ENCODE measurements around the gene MAP6. TPM values are rescaled to one million over a fixed set of nuclear protein-coding genes. Genes with fewer than 3 reads are reported as not detected.

Gene MAP6
- polyA plus RNA-seq, 1 donor (not counting 4 experiments of a cell fraction or from before 2014, with no cell fraction given): 1.7 TPM

DNA sequence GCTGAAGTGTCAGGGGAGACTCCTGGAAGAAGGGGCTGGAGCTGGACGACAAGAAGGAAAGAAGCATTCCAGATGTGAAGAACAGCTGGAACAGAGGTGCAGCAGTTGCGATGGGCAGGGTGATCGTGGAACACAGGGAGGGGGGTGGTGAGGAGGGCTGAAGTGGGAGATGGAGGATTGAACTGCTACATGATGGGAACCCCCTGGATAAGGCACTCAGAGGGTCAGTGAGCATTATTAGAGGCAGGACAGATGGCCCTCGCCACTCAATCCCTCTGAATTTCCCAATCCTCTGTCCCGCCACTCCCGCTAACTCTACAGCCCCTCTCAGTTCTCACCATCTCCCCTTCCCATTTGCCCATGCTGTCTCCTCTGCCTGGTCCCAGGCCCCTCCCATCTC lies 92.8 kb downstream of the MAP6 start:
- TF ChIP-seq, protein P1, sequence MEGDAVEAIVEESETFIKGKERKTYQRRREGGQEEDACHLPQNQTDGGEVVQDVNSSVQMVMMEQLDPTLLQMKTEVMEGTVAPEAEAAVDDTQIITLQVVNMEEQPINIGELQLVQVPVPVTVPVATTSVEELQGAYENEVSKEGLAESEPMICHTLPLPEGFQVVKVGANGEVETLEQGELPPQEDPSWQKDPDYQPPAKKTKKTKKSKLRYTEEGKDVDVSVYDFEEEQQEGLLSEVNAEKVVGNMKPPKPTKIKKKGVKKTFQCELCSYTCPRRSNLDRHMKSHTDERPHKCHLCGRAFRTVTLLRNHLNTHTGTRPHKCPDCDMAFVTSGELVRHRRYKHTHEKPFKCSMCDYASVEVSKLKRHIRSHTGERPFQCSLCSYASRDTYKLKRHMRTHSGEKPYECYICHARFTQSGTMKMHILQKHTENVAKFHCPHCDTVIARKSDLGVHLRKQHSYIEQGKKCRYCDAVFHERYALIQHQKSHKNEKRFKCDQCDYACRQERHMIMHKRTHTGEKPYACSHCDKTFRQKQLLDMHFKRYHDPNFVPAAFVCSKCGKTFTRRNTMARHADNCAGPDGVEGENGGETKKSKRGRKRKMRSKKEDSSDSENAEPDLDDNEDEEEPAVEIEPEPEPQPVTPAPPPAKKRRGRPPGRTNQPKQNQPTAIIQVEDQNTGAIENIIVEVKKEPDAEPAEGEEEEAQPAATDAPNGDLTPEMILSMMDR (optimal IDR thresholded peaks at IDR 0.05 in 1 of 3, IDR thresholded peaks at IDR 0.05 in 1 of 3, conservative IDR thresholded peaks at IDR 0.05 in 1 of 3; ENCODE audit: extremely low read depth in 1 of 3, insufficient read depth in 2 of 3, low read length in 3 of 3): no peak
- TF ChIP-seq EZH2 (IDR thresholded peaks at IDR 0.05; ENCODE audit: low read length): no peak
- H3K9me3 ChIP-seq (ENCODE audit: control insufficient read depth, low read depth, low read length): no peaks in the 10 kb centered on the region
- H2AFZ ChIP-seq (ENCODE audit: control insufficient read depth, low read length): no peak overlapping the region
- dilution Hi-C loops (cut with MboI; ENCODE audit: extremely low pct_ligation_motif_present, low sequenced_read_pairs): no loop called here
- no peak for FAIRE-seq
- H3K9ac ChIP-seq (ENCODE audit: control insufficient read depth, extremely low read depth, insufficient read depth, low read length): no peak overlapping the region
- H3K27ac ChIP-seq (ENCODE audit: control insufficient read depth, insufficient read depth, low read length): no peak overlapping the region
- peaks cover 2% of the 10 kb centered on the region for H3K4me1 ChIP-seq (ENCODE audit: control insufficient read depth, extremely low read depth, insufficient read depth, low read length)
- no peak overlapping the region for H3K4me3 ChIP-seq (ENCODE audit: control insufficient read depth in 2 of 3, extremely low read depth in 1 of 3, insufficient read depth in 2 of 3, low read depth in 1 of 3, low read length in 3 of 3)
- no peaks in the 10 kb centered on the region for H3K79me2 ChIP-seq (ENCODE audit: control insufficient read depth, insufficient read depth, low read length)
- no peak overlapping the region for H3K4me2 ChIP-seq (ENCODE audit: control insufficient read depth, extremely low read depth, insufficient read depth, low read depth, low read length)
- H3K9me1 ChIP-seq (ENCODE audit: control insufficient read depth, extremely low read depth, insufficient read depth, low read length): no peaks in the 10 kb centered on the region
- DNase-seq (ENCODE audit: low read depth, low spot score): no peak
- H3K27me3 ChIP-seq (ENCODE audit: control insufficient read depth, extremely low read depth, insufficient read depth, low read length): no peaks in the 10 kb centered on the region
- peaks cover 20 to 25% of the 10 kb centered on the region in 2 experiments for H3K36me3 ChIP-seq (ENCODE audit: control insufficient read depth in 2 of 2, extremely low read depth in 1 of 2, insufficient read depth in 2 of 2, low read length in 2 of 2)
- H4K20me1 ChIP-seq (ENCODE audit: control insufficient read depth, extremely low read depth, insufficient read depth, low read length): no peaks in the 10 kb centered on the region

DNA sequence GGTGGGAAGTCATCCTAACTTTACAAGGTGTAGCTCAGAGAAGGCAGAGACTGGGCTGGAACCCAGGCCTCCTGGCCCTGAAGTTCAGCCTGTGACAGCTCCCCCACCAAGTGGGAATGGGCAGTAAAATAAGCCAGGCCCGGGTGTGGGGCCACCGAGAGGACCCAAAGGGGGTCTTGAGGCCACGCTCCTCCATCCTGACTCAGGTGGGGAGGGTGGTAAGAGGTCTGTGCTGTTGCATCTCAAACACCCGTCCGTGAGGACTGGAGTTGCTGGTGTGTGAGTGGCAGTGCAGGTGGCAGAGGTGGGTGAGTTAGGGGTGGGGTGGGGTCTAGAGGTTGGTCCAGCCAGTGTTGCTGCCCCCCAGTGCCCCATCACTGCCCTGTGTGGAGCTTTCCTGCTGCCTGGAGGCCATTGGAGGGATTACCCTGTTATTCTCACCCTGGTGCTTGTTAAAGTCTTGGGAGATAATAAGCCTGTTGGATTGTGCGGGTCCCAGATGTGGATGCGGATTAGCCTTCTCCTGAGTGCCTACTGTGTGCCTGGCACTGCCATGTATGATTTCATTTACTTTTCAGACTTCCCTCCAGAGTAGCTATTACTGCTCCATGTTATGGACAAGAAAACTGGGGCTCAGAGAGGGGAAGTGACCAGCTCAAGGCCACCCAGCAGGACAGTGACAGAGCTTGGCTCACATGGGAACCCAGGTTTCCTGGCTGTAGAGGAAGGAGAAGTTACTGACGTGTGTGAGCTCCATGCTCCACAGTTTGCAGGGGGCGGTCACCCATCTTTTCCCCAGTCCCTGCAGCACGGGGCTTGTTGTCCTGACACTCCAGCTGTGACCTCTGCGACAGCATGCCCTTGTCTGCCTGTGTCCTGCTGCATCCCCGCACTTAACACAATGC lies 93.9 kb downstream of the MAP6 start:
- H3K9ac ChIP-seq (ENCODE audit: control insufficient read depth, extremely low read depth, insufficient read depth, low read length): no peak overlapping the region
- H3K9me3 ChIP-seq (ENCODE audit: control insufficient read depth, low read depth, low read length): no peaks in the 10 kb centered on the region
- H3K4me2 ChIP-seq (ENCODE audit: control insufficient read depth, extremely low read depth, insufficient read depth, low read depth, low read length): no peak overlapping the region
- no peaks in the 10 kb centered on the region for H3K79me2 ChIP-seq (ENCODE audit: control insufficient read depth, insufficient read depth, low read length)
- H4K20me1 ChIP-seq (ENCODE audit: control insufficient read depth, extremely low read depth, insufficient read depth, low read length): no peaks in the 10 kb centered on the region
- H3K4me1 ChIP-seq (ENCODE audit: control insufficient read depth, extremely low read depth, insufficient read depth, low read length): peaks cover 2% of the 10 kb centered on the region
- H3K27me3 ChIP-seq (ENCODE audit: control insufficient read depth, extremely low read depth, insufficient read depth, low read length): no peaks in the 10 kb centered on the region
- H3K36me3 ChIP-seq (ENCODE audit: control insufficient read depth in 2 of 2, extremely low read depth in 1 of 2, insufficient read depth in 2 of 2, low read length in 2 of 2): peaks cover 31 to 34% of the 10 kb centered on the region in 2 experiments
- DNase-seq (ENCODE audit: low read depth, low spot score) (no peak), FAIRE-seq (no peak)
- no peak overlapping the region for H2AFZ ChIP-seq (ENCODE audit: control insufficient read depth, low read length)
- dilution Hi-C loops (cut with MboI; ENCODE audit: extremely low pct_ligation_motif_present, low sequenced_read_pairs): no loop called here
- H3K9me1 ChIP-seq (ENCODE audit: control insufficient read depth, extremely low read depth, insufficient read depth, low read length): no peaks in the 10 kb centered on the region
- no peak overlapping the region for H3K27ac ChIP-seq (ENCODE audit: control insufficient read depth, insufficient read depth, low read length)
- TF ChIP-seq EZH2 (IDR thresholded peaks at IDR 0.05; ENCODE audit: low read length): no peak
- TF ChIP-seq, protein P1 (optimal IDR thresholded peaks at IDR 0.05 in 1 of 3, IDR thresholded peaks at IDR 0.05 in 1 of 3, conservative IDR thresholded peaks at IDR 0.05 in 1 of 3; ENCODE audit: extremely low read depth in 1 of 3, insufficient read depth in 2 of 3, low read length in 3 of 3): peak in 2 of 3 experiments; percentile 19 to 26
- no peak overlapping the region for H3K4me3 ChIP-seq (ENCODE audit: control insufficient read depth in 2 of 3, extremely low read depth in 1 of 3, insufficient read depth in 2 of 3, low read depth in 1 of 3, low read length in 3 of 3)

All from keratinocyte (primary cell).